H1 (cell line): Measurements from ENCODE around the gene P2RX6. TPM values are rescaled to one million over a fixed set of nuclear protein-coding genes. Genes with fewer than 3 reads are reported as not detected.
A peak's percentile ranks its signal among the peaks of the same experiment; 100 is the strongest.

ENCODE experiments used
- CTCF ChIA-PET: fragments of 300-600 bp; sonication (Branson Sonifier 250); formaldehyde crosslinking; loops from one replicate; lab custom pipeline; 2021; ENCODE audit not compliant: partially characterized antibody; lab: Charles Lee
- POLR2A ChIA-PET: fragments of 300-600 bp; sonication (Branson Sonifier 250); formaldehyde crosslinking; loops from one replicate; lab custom pipeline; 2021; ENCODE audit warnings: inconsistent platforms; ENCODE audit not compliant: partially characterized antibody; lab: Charles Lee
- DNase-seq, 2 experiments: peaks; one replicate each; pipeline versions ENCODE4 v3.0.0 to v3.0.0-alpha.2; 2010 to 2022; ENCODE audit warnings: low spot score in 2 of 2, low read depth in 1 of 2, mixed read lengths in 1 of 2
- FAIRE-seq: peaks from 2 replicates; lab custom pipeline; 2011; peaks lifted over from hg19 to GRCh38; lab: Jason Lieb, UNC
- H2AFZ ChIP-seq: 2 replicates; pipeline ENCODE4 v1.8.1; 2012; ENCODE audit warnings: low read length, inconsistent platforms
- H2AK5ac ChIP-seq: 2 replicates; pipeline ENCODE4 v1.6.1; 2013; ENCODE audit warnings: low read depth, low read length
- H2BK120ac ChIP-seq: replicated peaks from 2 replicates; pipeline ENCODE3; 2013; ENCODE audit warnings: low read depth, low read length, inconsistent platforms
- H2BK12ac ChIP-seq: 2 replicates; pipeline ENCODE4 v1.6.1; 2013; ENCODE audit warnings: low read depth, low read length
- H2BK15ac ChIP-seq: 2 replicates; pipeline ENCODE4 v1.6.1; 2013; ENCODE audit warnings: low read length
- H2BK20ac ChIP-seq: 2 replicates; pipeline ENCODE4 v1.6.1; 2013; ENCODE audit warnings: low read length
- H2BK5ac ChIP-seq: 2 replicates; pipeline ENCODE4 v1.6.1; 2013; ENCODE audit warnings: low read depth, low read length
- H3K14ac ChIP-seq: 2 replicates; pipeline ENCODE4 v1.6.1; 2013; ENCODE audit warnings: inconsistent platforms; ENCODE audit not compliant: insufficient read length
- H3K18ac ChIP-seq: 2 replicates; pipeline ENCODE4 v1.6.1; 2013; ENCODE audit warnings: low read length; ENCODE audit errors: extremely low read depth
- H3K23ac ChIP-seq: 2 replicates; pipeline ENCODE4 v1.6.1; 2013; ENCODE audit warnings: inconsistent platforms; ENCODE audit not compliant: insufficient read length
- H3K23me2 ChIP-seq: 2 replicates; pipeline ENCODE4 v1.6.1; 2013; ENCODE audit warnings: low read depth, low read length
- H3K27ac ChIP-seq: 2 replicates; pipeline ENCODE4 v1.6.1; 2011; ENCODE audit warnings: low read depth, low read length, inconsistent platforms
- H3K27me3 ChIP-seq, 4 experiments: replicated peaks in 1 of 4; 1 replicate in 1 of 4; 2 replicates in 3 of 4; pipeline versions ENCODE4 v1.6.1 to v1.8.1; 2011 to 2013; ENCODE audit warnings: low read length in 3 of 4, mild to moderate bottlenecking in 3 of 4, inconsistent platforms in 2 of 4, mixed read lengths in 2 of 4, moderate library complexity in 1 of 4; ENCODE audit not compliant: control insufficient read depth in 3 of 4, insufficient read depth in 3 of 4; ENCODE audit errors: extremely low read depth in 1 of 4
- H3K36me3 ChIP-seq, 4 experiments: 2 replicates each; pipeline versions ENCODE4 v1.6.1 to v1.8.1; 2011 to 2013; ENCODE audit warnings: mild to moderate bottlenecking in 4 of 4, low read length in 3 of 4, moderate library complexity in 2 of 4, control low read depth in 1 of 4, inconsistent platforms in 1 of 4; ENCODE audit not compliant: insufficient read depth in 4 of 4, control insufficient read depth in 2 of 4
- H3K4ac ChIP-seq: replicated peaks from 2 replicates; pipeline ENCODE3; 2013; ENCODE audit warnings: low read length, low read depth, mixed read lengths, inconsistent platforms; ENCODE audit not compliant: insufficient read length
- H3K4me1 ChIP-seq, 4 experiments: replicated peaks in 1 of 4; 1 replicate in 1 of 4; 2 replicates in 3 of 4; pipeline versions ENCODE4 v1.6.1 to v1.8.1; 2011 to 2013; ENCODE audit warnings: low read length in 3 of 4, inconsistent platforms in 2 of 4, mixed read lengths in 1 of 4; ENCODE audit not compliant: insufficient read depth in 4 of 4, control insufficient read depth in 3 of 4
- H3K4me2 ChIP-seq, 2 experiments: 2 replicates each; pipeline versions ENCODE4 v1.6.1 to v1.8.1; 2011 to 2013; ENCODE audit warnings: low read depth in 2 of 2, low read length in 2 of 2, control low read depth in 1 of 2, inconsistent platforms in 1 of 2, mild to moderate bottlenecking in 1 of 2; ENCODE audit not compliant: insufficient read depth in 1 of 2
- H3K4me3 ChIP-seq, 4 experiments: fragments of 200-600, 300-600 bp in 1 of 4; sonication (generic), shearing (Covaris generic), sonication (Bioruptor Twin) in 1 of 4; 2 replicates each; pipeline versions ENCODE4 v1.5.1 to v1.8.1; 2011 to 2016; ENCODE audit warnings: low read length in 4 of 4, low read depth in 3 of 4, control low read depth in 2 of 4, inconsistent platforms in 2 of 4, mild to moderate bottlenecking in 2 of 4, mixed read lengths in 1 of 4, moderate library complexity in 1 of 4; ENCODE audit not compliant: insufficient read depth in 2 of 4; ENCODE audit errors: extremely low read depth in 1 of 4
- H3K56ac ChIP-seq: replicated peaks from 2 replicates; pipeline ENCODE3; 2013; ENCODE audit warnings: low read depth, mild to moderate bottlenecking, mixed read lengths, low read length, inconsistent platforms; ENCODE audit not compliant: insufficient read length
- H3K79me1 ChIP-seq: 2 replicates; pipeline ENCODE4 v1.6.1; 2013; ENCODE audit warnings: low read depth, low read length, control low read depth
- H3K79me2 ChIP-seq, 2 experiments: 2 replicates each; pipeline versions ENCODE4 v1.6.1 to v1.8.1; 2012 to 2013; ENCODE audit warnings: low read length in 2 of 2, mild to moderate bottlenecking in 2 of 2, inconsistent platforms in 1 of 2; ENCODE audit not compliant: insufficient read depth in 2 of 2, control insufficient read depth in 1 of 2
- H3K9ac ChIP-seq, 4 experiments: replicated peaks in 1 of 4; 1 replicate in 1 of 4; 2 replicates in 3 of 4; pipeline versions ENCODE4 v1.6.1 to v1.8.1; 2011 to 2013; ENCODE audit warnings: low read depth in 3 of 4, low read length in 3 of 4, control low read depth in 2 of 4, mild to moderate bottlenecking in 2 of 4, moderate library complexity in 2 of 4, inconsistent platforms in 1 of 4; ENCODE audit errors: extremely low read depth in 1 of 4
- H3K9me3 ChIP-seq, 2 experiments: 2 replicates each; pipeline versions ENCODE4 v1.6.1 to v1.8.1; 2012 to 2013; ENCODE audit warnings: mild to moderate bottlenecking in 2 of 2, moderate library complexity in 2 of 2, control low read depth in 1 of 2, inconsistent platforms in 1 of 2, low read depth in 1 of 2, low read length in 1 of 2, mixed read lengths in 1 of 2; ENCODE audit not compliant: insufficient read depth in 2 of 2
- H4K20me1 ChIP-seq, 2 experiments: replicated peaks in 1 of 2; 2 replicates each; pipeline versions ENCODE3 to v1.8.1; 2011 to 2013; ENCODE audit warnings: inconsistent platforms in 2 of 2, low read length in 2 of 2, mild to moderate bottlenecking in 1 of 2; ENCODE audit not compliant: insufficient read depth in 2 of 2, control insufficient read depth in 1 of 2
- H4K5ac ChIP-seq: 2 replicates; pipeline ENCODE4 v1.6.1; 2013; ENCODE audit warnings: low read length, low read depth, mixed read lengths, inconsistent platforms; ENCODE audit not compliant: insufficient read length
- H4K8ac ChIP-seq: 2 replicates; pipeline ENCODE4 v1.8.0; 2013; ENCODE audit warnings: mild to moderate bottlenecking, moderate library complexity, low read length, inconsistent platforms; ENCODE audit not compliant: insufficient read depth; ENCODE audit errors: extremely low read depth
- H4K91ac ChIP-seq: replicated peaks from 2 replicates; pipeline ENCODE3; 2013; ENCODE audit warnings: low read length, mixed read lengths, inconsistent platforms; ENCODE audit not compliant: insufficient read length
- ASH2L ChIP-seq: fragments of 200-600, 300-600 bp; sonication (generic); IDR thresholded peaks from one replicate; pipeline ENCODE4 v1.7.1; 2017; ENCODE audit warnings: low read length
- BCL11A ChIP-seq, 2 experiments: IDR thresholded peaks; one replicate each; pipeline ENCODE4 v1.6.1; 2011; ENCODE audit warnings: low read depth in 2 of 2, low read length in 2 of 2, mild to moderate bottlenecking in 2 of 2
- BRCA1 ChIP-seq: IDR thresholded peaks from 2 replicates; pipeline ENCODE4 v1.6.1; 2012; ENCODE audit warnings: low read depth, low read length, improper control_type of control experiment
- CEBPB ChIP-seq: IDR thresholded peaks from 2 replicates; pipeline ENCODE4 v1.6.1; 2012; ENCODE audit warnings: low read depth, low read length
- CTCF ChIP-seq, 3 experiments: IDR thresholded peaks; 1 replicate in 2 of 3; 2 replicates in 1 of 3; pipeline versions ENCODE4 v1.5.1 to v1.6.1; 2011; ENCODE audit warnings: low read length in 3 of 3, mild to moderate bottlenecking in 3 of 3, inconsistent platforms in 2 of 3, low read depth in 1 of 3, moderate library complexity in 1 of 3; ENCODE audit not compliant: insufficient read depth in 1 of 3; ENCODE audit errors: control extremely low read depth in 1 of 3
- KDM4A ChIP-seq: IDR thresholded peaks from one replicate; pipeline ENCODE4 v1.7.1; 2012; ENCODE audit warnings: low read depth, mild to moderate bottlenecking, moderate library complexity, low read length, inconsistent platforms; ENCODE audit not compliant: severe bottlenecking
- KDM5A ChIP-seq: fragments of 200-600 bp; IDR thresholded peaks from 2 replicates; pipeline ENCODE4 v1.7.1; 2012; ENCODE audit warnings: mild to moderate bottlenecking, low read length, inconsistent platforms, mixed read lengths
- SAP30 ChIP-seq: fragments of 300-600 bp; sonication (generic); IDR thresholded peaks from 2 replicates; pipeline ENCODE4 v1.7.1; 2012; ENCODE audit warnings: low read length, moderate library complexity, mild to moderate bottlenecking, inconsistent platforms; ENCODE audit not compliant: insufficient read depth, insufficient replicate concordance
- WGBS, 2 experiments: shearing (Covaris generic) in 1 of 2; methylation state at CpG; one replicate each; pipeline versions ENCODE4 v1.1.6 to v1.1.7; 2013 to 2015; ENCODE audit warnings: low lambda C conversion rate in 2 of 2, mixed read lengths in 2 of 2, inconsistent platforms in 1 of 2, low coverage in 1 of 2, missing lambda C conversion rate in 1 of 2; ENCODE audit not compliant: insufficient replicate concordance in 2 of 2, insufficient coverage in 1 of 2, insufficient read length in 1 of 2; ENCODE audit errors: extremely low coverage in 1 of 2, missing lambda C conversion rate in 1 of 2; 5-methylcytosine and 5-hydroxymethylcytosine counted together
- polyA plus RNA-seq, 7 experiments: library from polyadenylated mRNA; depleted of rRNA in 3 of 7; stranded (reverse) in 5 of 7; unstranded in 2 of 7; fragments of >200 nt in 5 of 7; fragments of 200-250 nt in 2 of 7; gene quantifications; 1 replicate in 5 of 7; 2 replicates in 1 of 7; 4 replicates in 1 of 7; pipeline versions ENCODE4 v1.2.1 to v1.2.3, GENCODE V29; 2011 to 2013; ENCODE audit warnings: missing spikeins in 2 of 7, mixed read lengths in 2 of 7
- total RNA-seq: library from RNA; stranded (reverse); fragmentation: NEBNext Ultra II Directional; extraction: Animal tissue kit (Norgen Biotek cat#: 25700); gene quantifications from 2 replicates; pipeline ENCODE4 v1.2.1, GENCODE V29; 2021

Gene P2RX6
- total and polyA plus RNA-seq, 2 of the 8 experiments (the other 6 are each of a cell fraction or from before 2014, with no cell fraction given), result 0.09 TPM; not detected in 1

- CTCF ChIA-PET, result interaction anchor here (0.7 to 10.9 kb wide), 6 partner anchors 9 to 82 kb away, joined by 3 to 115 read pairs (median 9); partner anchors contain the start of gene THAP7
- no peak for FAIRE-seq
- H4K91ac ChIP-seq, result no peak within 1 kb of the TSS
- no peak for TF ChIP-seq BRCA1
- no peak for TF ChIP-seq CEBPB
- TF ChIP-seq BCL11A (IDR thresholded peaks at IDR 0.05; ENCODE audit: low read depth in 2 of 2, low read length in 2 of 2), result no peak
- no peak for TF ChIP-seq KDM4A
- TF ChIP-seq KDM5A, result no peak
- TF ChIP-seq SAP30, result no peak
- no peak for TF ChIP-seq ASH2L
- TF ChIP-seq CTCF (IDR thresholded peaks at IDR 0.05; ENCODE audit: control extremely low read depth in 1 of 3, insufficient read depth in 1 of 3, low read depth in 1 of 3, low read length in 3 of 3), result no peak
Observed at GRCh38 chr22:20966883-20967696, 47.9 kb upstream of the P2RX6 start, which contains the start of gene AIFM3. Gene AIFM3, plus strand, starts transcription at chr22:20967255. Its CDS starts 690 bp downstream, at chr22:20967945.

More at GRCh38 chr22:20966883-20967696, 47.9 kb upstream of the P2RX6 start, which contains the start of gene AIFM3:
- Histone ChIP-seq H2BK5ac (no peak within 1 kb of the TSS), H3K23ac (no peak within 1 kb of the TSS), H2AK5ac (no peak within 1 kb of the TSS), H2BK12ac (no peak within 1 kb of the TSS), H3K23me2 (peaks cover 2% of the 10 kb centered on the region; the same call in 1 of the 2 replicates), H3K27ac (no peak within 1 kb of the TSS), H3K18ac (no peak within 1 kb of the TSS; the same call in 1 of the 2 replicates), H3K9me3 (no peaks in the 10 kb centered on the region), H4K8ac (peak within 1 kb of the TSS; percentile 36), H3K56ac (no peak within 1 kb of the TSS), H3K27me3 (peaks cover 34 to 70% (median 60%) of the 10 kb centered on the region in 4 experiments), H3K4me3 (peak within 1 kb of the TSS in 1 of 4 experiments; percentile 39; a peak in 2 of 8 replicates), H3K4me2 (peak within 1 kb of the TSS; percentile 35 to 61), H2BK20ac (no peak within 1 kb of the TSS), H3K79me1 (no peaks in the 10 kb centered on the region), H4K5ac (no peak within 1 kb of the TSS), H2AFZ (no peak within 1 kb of the TSS), H3K36me3 (no peaks in the 10 kb centered on the region), H3K4ac (no peak within 1 kb of the TSS), H3K79me2 (no peaks in the 10 kb centered on the region), H2BK120ac (no peak within 1 kb of the TSS), H3K4me1 (peaks cover 0 to 19% (median 13%) of the 10 kb centered on the region in 4 experiments; a peak in 6 of 7 replicates), H3K9ac (no peak within 1 kb of the TSS), H4K20me1 (peaks cover 6 to 11% of the 10 kb centered on the region in 2 experiments), H2BK15ac (no peak within 1 kb of the TSS), H3K14ac (no peak within 1 kb of the TSS)
- POLR2A ChIA-PET, result interaction anchor here (0.6 to 2.2 kb wide), 4 partner anchors 9 to 79 kb away, joined by 4 to 15 read pairs (median 6); no protein-coding TSS in a partner anchor
- 77% methylated on average over 16 of the region's 22 CpGs; no CpG with 5 or more reads in 1 of the 2 experiments for WGBS, 2 experiments
- no peak for DNase-seq
